PC-3 (cell line): ENCODE data around the gene ZFP92. TPM values are rescaled to one million over a fixed set of nuclear protein-coding genes. Genes with fewer than 3 reads are reported as not detected.

Experiments
- ATAC-seq: fragments of 200-7000 bp; cut with Tn5 transposase; 2 replicates; pipeline ENCODE4 v1.9.1; 2020; ENCODE audit warnings: mild to moderate bottlenecking, moderate library complexity
- BruUV-seq: library from RNA; stranded (reverse); fragments of 400-500 nt; replicated peaks from 2 replicates; lab custom pipeline; 2021; lab: Mats Ljungman, UMichigan
- CTCF ChIA-PET: fragments of 300-600 bp; sonication (Branson Sonifier 250); formaldehyde crosslinking; loops from one replicate; lab custom pipeline; 2022; ENCODE audit warnings: antibody characterized with exemption; lab: Charles Lee
- POLR2A ChIA-PET: fragments of 300-600 bp; sonication (Branson Sonifier 250); formaldehyde crosslinking; loops from one replicate; lab custom pipeline; 2022; ENCODE audit warnings: antibody characterized with exemption; ENCODE audit not compliant: unreplicated experiment; lab: Charles Lee
- DNase-seq: peaks from one replicate; pipeline ENCODE4 v3.0.0-alpha.2; 2015
- H2AFZ ChIP-seq: fragments of 300-600 bp; sonication (generic); 2 replicates; pipeline ENCODE4 v1.6.0; 2016; ENCODE audit warnings: antibody characterized with exemption, low read length
- H3F3A ChIP-seq: fragments of 300-600 bp; sonication (generic); one replicate; pipeline ENCODE4 v1.6.0; 2017; ENCODE audit warnings: antibody characterized with exemption, low read length, control low read depth, mild to moderate bottlenecking; ENCODE audit not compliant: unreplicated experiment
- H3K27ac ChIP-seq: fragments of 300-600 bp; sonication (generic); 2 replicates; pipeline ENCODE4 v1.5.1; 2016; ENCODE audit warnings: mild to moderate bottlenecking, low read length
- H3K27me3 ChIP-seq: fragments of 300-600 bp; sonication (generic); 2 replicates; pipeline ENCODE4 v1.6.1; 2016; ENCODE audit warnings: low read length, mixed read lengths
- H3K36me3 ChIP-seq: fragments of 300-600 bp; sonication (generic); 2 replicates; pipeline ENCODE4 v1.6.1; 2016; ENCODE audit warnings: low read depth, mixed run types, low read length, mixed read lengths
- H3K4me1 ChIP-seq: fragments of 300-600 bp; sonication (generic); 2 replicates; pipeline ENCODE4 v1.5.1; 2016; ENCODE audit warnings: low read length; ENCODE audit not compliant: insufficient read depth
- H3K4me2 ChIP-seq: fragments of 300-600 bp; sonication (generic); 2 replicates; pipeline ENCODE4 v1.6.0; 2016; ENCODE audit warnings: low read length
- H3K4me3 ChIP-seq: fragments of 300-600 bp; sonication (generic); 2 replicates; pipeline ENCODE4 v1.5.1; 2016; ENCODE audit warnings: mild to moderate bottlenecking, low read length, mixed read lengths
- H3K79me2 ChIP-seq: fragments of 300-600 bp; sonication (generic); 2 replicates; pipeline ENCODE4 v1.6.1; 2017; ENCODE audit warnings: low read length, mixed read lengths
- H3K9ac ChIP-seq: fragments of 300-600 bp; sonication (generic); 2 replicates; pipeline ENCODE4 v1.6.0; 2016; ENCODE audit warnings: mild to moderate bottlenecking, low read length
- H3K9me2 ChIP-seq: fragments of 300-600 bp; sonication (generic); replicated peaks from 2 replicates; pipeline ENCODE4 v1.6.1; 2016; ENCODE audit warnings: mixed run types, low read length, mixed read lengths
- H3K9me3 ChIP-seq: fragments of 300-600 bp; sonication (generic); 2 replicates; pipeline ENCODE4 v1.6.1; 2016; ENCODE audit warnings: low read length, mixed read lengths
- H4K20me1 ChIP-seq: fragments of 300-600 bp; sonication (generic); 2 replicates; pipeline ENCODE4 v1.6.1; 2016; ENCODE audit warnings: low read length, mixed read lengths
- CTCF ChIP-seq: fragments of 300-600 bp; sonication (generic); conservative IDR thresholded peaks from 2 replicates; pipeline ENCODE4 v1.5.1; 2017; ENCODE audit warnings: antibody characterized with exemption, low read depth, mild to moderate bottlenecking, low read length
- EZH2 ChIP-seq: fragments of 300-600 bp; sonication (generic); IDR thresholded peaks from one replicate; pipeline ENCODE4 v1.6.1; 2017; ENCODE audit warnings: antibody characterized with exemption, mild to moderate bottlenecking, low read length; ENCODE audit not compliant: unreplicated experiment
- EZH2phosphoT487 ChIP-seq: fragments of 300-600 bp; sonication (generic); IDR thresholded peaks from 2 replicates; pipeline ENCODE4 v1.6.1; 2018; ENCODE audit warnings: mild to moderate bottlenecking, antibody characterized with exemption, low read length, borderline replicate concordance
- intact Hi-C: fragments of 100-400 bp; cut with micrococcal nuclease; formaldehyde crosslinking; loops from 2 replicates; pipeline ENCODE4 v1.9.0; 2023
- total RNA-seq: library from RNA; depleted of rRNA; stranded (reverse); fragments of >200 nt; gene quantifications from 2 replicates; pipeline ENCODE4 v1.2.3, GENCODE V29; 2014

ZFP92 gene
- total RNA-seq, 1 experiment from 2014 or later: not detected

GRCh38 chrX:153414856-153415510, 3.7 kb downstream of the ZFP92 start:
- Histone ChIP-seq H3K4me2 (no peak overlapping the region), H2AFZ (no peak overlapping the region), H3K27ac (no peak overlapping the region), H4K20me1 (no peaks in the 10 kb centered on the region), H3K9ac (no peak overlapping the region), H3K79me2 (no peaks in the 10 kb centered on the region), H3K4me1 (no peaks in the 10 kb centered on the region), H3K4me3 (no peak overlapping the region), H3K9me3 (no peaks in the 10 kb centered on the region), H3K36me3 (no peaks in the 10 kb centered on the region), H3K9me2 (no peaks in the 10 kb centered on the region), H3F3A (no peaks in the 10 kb centered on the region), H3K27me3 (peaks cover 76% of the 10 kb centered on the region)
- DNase-seq (no peak), ATAC-seq (no peak)
- BruUV-seq: no TSS peak
- intact Hi-C loops: no loop called here
- ChIA-PET CTCF (no interaction called here), POLR2A (no interaction called here)
- TF ChIP-seq CTCF: no peak
- no peak for TF ChIP-seq EZH2
- TF ChIP-seq EZH2phosphoT487: no peak

GRCh38 chrX:153416781-153417450, 5.6 kb downstream of the ZFP92 start:
- Histone ChIP-seq H3K27me3 (peaks cover 64% of the 10 kb centered on the region), H3K9me2 (no peaks in the 10 kb centered on the region), H3K36me3 (no peaks in the 10 kb centered on the region), H3K9me3 (no peaks in the 10 kb centered on the region), H3K4me3 (no peak overlapping the region), H3K9ac (no peak overlapping the region), H4K20me1 (no peaks in the 10 kb centered on the region), H2AFZ (no peak overlapping the region), H3K79me2 (no peaks in the 10 kb centered on the region), H3K4me2 (no peak overlapping the region), H3K27ac (no peak overlapping the region), H3F3A (no peaks in the 10 kb centered on the region), H3K4me1 (no peaks in the 10 kb centered on the region)
- TF ChIP-seq CTCF (no peak), EZH2 (no peak), EZH2phosphoT487 (no peak)
- no TSS peak for BruUV-seq
- no peak for DNase-seq
- intact Hi-C loops: no loop called here
- POLR2A ChIA-PET: no interaction called here
- no peak for ATAC-seq
- CTCF ChIA-PET: no interaction called here

DNA sequence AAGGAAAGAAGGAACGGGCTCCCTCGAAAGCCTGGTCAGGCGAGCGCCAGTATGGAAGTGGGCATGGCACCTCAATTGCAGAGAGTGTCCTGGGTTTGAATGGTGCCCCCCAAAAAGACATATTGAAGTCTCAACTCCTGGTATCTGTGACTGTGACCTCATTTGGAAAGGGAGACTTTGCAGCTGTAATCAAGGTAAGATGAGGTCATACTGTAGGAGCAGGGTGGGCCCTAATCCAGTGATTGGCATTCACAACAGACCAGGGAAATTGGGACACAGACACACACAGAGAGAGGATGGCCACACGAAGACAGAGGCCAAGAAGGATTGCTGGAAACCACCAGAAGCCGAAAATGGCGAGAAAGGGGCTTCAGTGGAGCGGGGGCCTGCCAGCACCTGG, 6.4 kb downstream of the ZFP92 start:
- Histone ChIP-seq H3K27me3 (peaks cover 57% of the 10 kb centered on the region), H3K4me1 (no peaks in the 10 kb centered on the region), H3K9me2 (no peaks in the 10 kb centered on the region), H3K4me3 (no peak overlapping the region), H3K79me2 (no peaks in the 10 kb centered on the region), H3K27ac (no peak overlapping the region), H3K9me3 (no peaks in the 10 kb centered on the region), H3K9ac (no peak overlapping the region), H4K20me1 (no peaks in the 10 kb centered on the region), H3K36me3 (no peaks in the 10 kb centered on the region), H3K4me2 (no peak overlapping the region), H2AFZ (no peak overlapping the region), H3F3A (no peaks in the 10 kb centered on the region)
- DNase-seq (no peak), ATAC-seq (no peak)
- CTCF ChIA-PET: no interaction called here
- no peak for TF ChIP-seq EZH2phosphoT487
- intact Hi-C loops: no loop called here
- POLR2A ChIA-PET: no interaction called here
- no TSS peak for BruUV-seq
